GM12891 (cell line): ENCODE measurements around the gene SKI.

ENCODE experiments used
- POLR2A ChIP-seq: IDR thresholded peaks from 2 replicates; pipeline ENCODE4 v1.6.1; 2011; ENCODE audit warnings: low read depth, low read length, control low read depth
- POLR2AphosphoS5 ChIP-seq: IDR thresholded peaks from 2 replicates; pipeline ENCODE4 v1.6.1; 2011; ENCODE audit warnings: low read depth, low read length, control low read depth
- TAF1 ChIP-seq: IDR thresholded peaks from 2 replicates; pipeline ENCODE4 v1.6.1; 2011; ENCODE audit warnings: low read depth, low read length, control low read depth

DNA sequence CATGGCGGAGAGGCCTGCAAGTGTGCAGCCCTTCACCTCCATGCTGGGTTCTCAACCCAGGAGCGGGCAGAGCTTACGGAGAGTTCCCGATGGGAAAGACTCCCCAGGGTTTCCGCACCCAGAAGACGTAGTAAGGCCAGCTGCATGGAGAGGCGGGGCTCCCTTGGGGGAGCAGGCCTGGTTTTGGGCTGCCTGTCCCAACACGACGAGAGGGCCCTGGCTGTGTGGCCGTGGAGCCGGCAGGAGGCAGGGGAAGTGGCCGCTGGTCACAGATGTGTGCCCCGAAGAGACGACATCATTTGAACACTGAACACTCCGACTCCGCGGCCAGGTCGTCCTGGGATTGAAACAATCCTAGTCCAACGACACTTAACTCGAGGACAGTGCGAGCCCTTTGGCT lies 106.2 kb downstream of the SKI start:
- TF ChIP-seq POLR2AphosphoS5 (no peak), POLR2A (no peak), TAF1 (no peak)
